ENCODE data around the gene MTNR1B.

Gene MTNR1B

DNA sequence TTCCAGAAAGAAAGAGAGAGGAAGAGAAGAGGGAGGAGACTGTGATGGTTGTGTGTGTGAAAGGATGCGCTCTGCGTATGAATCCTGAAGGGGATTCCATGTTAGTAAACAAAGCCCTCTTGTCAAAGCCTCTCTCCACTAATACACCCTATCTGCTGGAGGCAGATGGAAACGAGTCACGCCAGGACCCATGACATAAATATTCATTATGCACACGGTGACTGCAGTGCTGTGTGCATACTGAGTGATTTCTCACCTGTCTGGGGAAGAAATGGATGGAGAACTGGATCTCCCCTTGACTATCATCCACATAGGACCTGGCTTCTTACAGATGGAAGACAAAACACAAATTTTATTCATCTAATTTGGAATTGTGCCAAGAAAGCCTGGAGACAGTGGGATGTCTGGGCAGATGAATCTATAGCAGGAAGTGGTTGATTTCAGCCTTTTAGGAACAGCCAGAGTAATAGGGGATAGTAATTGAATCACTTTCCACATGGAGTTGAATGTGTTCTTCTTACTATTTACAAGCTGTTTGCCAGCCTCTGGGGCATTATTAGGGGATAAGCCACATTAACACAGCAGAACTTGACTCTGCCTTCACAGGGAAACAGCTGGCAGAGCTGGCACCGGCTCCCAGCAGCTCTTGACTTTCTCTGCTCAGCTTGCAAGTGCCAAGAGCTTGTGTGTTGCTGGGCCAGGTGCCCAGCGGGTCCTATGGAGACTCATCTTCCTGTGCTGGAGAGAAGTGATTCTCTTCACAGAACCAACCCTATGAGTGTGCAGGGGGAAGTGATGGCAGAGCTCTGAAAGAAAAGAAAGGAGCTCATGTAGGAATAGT, 9.0 kb downstream of the MTNR1B start:
- DNase-seq = no peak

GRCh38 chr11:92979176-92979575, 9.7 kb downstream of the MTNR1B start:
- DNase-seq = no peak

DNA sequence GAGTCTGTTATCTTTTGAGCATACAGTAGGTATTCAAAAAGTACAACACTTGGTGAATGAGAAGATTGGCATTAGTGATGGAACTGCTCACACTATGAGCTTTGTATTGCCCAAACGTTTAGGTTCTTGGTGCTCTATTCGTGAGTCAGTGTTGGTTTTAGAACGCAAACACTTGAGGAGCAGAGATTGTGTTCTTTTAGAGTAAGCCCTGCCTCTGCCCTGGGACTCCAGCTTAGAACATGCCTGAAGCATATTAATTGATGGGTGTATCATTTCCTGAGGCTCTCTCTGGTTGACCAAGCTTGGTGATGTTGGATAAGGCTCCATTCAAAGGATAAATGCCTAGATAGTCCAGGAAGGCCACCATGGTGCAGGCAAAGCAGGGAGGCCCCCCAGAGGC, 10.9 kb downstream of the MTNR1B start:
- DNase-seq = no peak

DNA sequence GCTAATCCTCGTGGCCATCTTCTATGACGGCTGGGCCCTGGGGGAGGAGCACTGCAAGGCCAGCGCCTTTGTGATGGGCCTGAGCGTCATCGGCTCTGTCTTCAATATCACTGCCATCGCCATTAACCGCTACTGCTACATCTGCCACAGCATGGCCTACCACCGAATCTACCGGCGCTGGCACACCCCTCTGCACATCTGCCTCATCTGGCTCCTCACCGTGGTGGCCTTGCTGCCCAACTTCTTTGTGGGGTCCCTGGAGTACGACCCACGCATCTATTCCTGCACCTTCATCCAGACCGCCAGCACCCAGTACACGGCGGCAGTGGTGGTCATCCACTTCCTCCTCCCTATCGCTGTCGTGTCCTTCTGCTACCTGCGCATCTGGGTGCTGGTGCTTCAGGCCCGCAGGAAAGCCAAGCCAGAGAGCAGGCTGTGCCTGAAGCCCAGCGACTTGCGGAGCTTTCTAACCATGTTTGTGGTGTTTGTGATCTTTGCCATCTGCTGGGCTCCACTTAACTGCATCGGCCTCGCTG, 12.1 kb downstream of the MTNR1B start:
- no peak for DNase-seq

DNA sequence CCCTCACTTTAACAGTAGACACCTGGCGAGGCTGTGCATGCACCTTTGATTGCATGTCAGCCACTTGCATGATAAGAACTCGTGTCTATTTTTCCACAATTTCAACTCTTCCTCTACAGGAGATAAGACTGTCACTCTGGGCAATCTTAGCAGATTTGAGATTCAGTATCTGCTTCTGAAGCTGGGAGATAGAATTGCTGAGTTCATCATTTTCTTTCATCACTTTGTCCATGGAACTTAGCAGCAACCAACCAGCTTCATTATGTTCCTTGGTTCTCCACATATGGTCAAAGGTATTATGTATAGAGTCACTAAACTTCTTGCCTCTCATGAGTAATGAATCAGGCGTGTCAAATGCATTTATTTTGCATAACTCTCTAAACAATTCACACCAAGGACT, 17.1 kb downstream of the MTNR1B start:
- DNase-seq = no peak

GRCh38 chr11:92993004-92993403, 23.6 kb downstream of the MTNR1B start:
- DNase-seq = no peak

GRCh38 chr11:93000511-93001476, 31.3 kb downstream of the MTNR1B start:
- no peak for DNase-seq

DNA sequence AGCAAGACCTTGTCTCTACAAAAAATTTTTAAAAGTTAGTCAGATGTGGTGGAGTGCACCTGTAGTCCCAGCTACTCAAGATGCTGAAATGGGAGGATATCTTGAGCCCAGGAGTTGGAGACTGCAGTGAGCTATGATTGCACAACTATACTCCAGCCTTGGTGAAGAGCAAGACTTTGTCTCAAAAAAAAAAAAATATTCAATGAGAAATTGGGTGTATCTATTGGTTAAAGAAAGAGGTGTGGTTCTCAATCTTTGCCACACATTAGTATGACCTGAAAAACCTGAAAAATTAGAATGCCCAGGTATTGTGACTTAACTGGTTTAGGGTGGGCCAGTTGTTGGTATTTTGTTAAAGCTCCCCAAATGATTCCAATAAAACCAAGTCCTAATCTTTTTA, 32.4 kb downstream of the MTNR1B start:
- DNase-seq = no peak

DNA sequence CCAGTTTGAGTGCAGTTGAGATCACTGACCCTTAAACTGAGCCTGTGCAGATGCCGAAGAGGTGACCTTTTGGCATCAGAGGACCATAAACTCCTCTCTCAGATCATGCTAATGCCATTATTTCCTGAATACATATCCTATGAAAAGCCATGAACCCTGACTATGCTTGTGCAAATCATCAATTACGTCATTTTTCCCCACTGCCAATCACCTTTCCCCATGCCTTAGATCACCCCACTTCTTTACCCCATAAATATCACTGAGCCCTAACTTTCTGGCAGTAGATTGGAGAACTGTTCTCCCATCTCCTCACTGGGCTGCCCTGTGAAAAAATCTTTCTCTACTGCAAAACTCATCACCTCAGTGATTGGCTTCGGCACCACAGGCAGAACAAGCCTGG, 32.9 kb downstream of the MTNR1B start:
- DNase-seq = no peak

DNA sequence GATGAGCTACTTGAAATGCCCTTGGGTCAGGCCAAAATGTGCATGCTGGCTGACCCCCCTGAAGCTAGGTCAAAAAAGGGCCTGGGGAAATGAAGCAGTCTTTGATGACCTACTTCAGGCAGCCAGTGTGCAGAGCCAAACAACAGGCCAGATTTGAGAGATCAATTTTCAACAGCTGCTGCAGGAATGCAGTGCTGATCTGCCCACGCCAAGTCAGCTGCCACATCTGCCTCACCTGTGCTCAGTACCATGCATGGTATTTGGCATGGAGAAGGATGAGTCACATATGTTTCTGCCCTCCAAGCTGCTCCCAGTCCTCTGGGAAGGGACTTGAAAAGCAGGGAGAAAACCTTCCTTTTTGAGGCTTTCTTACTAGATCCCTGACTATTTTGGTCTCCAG, 35.8 kb downstream of the MTNR1B start:
- no peak for DNase-seq

GRCh38 chr11:93013646-93014045, 44.2 kb downstream of the MTNR1B start:
- DNase-seq = no peak

GRCh38 chr11:93016595-93016994, 47.1 kb downstream of the MTNR1B start:
- no peak for DNase-seq

DNA sequence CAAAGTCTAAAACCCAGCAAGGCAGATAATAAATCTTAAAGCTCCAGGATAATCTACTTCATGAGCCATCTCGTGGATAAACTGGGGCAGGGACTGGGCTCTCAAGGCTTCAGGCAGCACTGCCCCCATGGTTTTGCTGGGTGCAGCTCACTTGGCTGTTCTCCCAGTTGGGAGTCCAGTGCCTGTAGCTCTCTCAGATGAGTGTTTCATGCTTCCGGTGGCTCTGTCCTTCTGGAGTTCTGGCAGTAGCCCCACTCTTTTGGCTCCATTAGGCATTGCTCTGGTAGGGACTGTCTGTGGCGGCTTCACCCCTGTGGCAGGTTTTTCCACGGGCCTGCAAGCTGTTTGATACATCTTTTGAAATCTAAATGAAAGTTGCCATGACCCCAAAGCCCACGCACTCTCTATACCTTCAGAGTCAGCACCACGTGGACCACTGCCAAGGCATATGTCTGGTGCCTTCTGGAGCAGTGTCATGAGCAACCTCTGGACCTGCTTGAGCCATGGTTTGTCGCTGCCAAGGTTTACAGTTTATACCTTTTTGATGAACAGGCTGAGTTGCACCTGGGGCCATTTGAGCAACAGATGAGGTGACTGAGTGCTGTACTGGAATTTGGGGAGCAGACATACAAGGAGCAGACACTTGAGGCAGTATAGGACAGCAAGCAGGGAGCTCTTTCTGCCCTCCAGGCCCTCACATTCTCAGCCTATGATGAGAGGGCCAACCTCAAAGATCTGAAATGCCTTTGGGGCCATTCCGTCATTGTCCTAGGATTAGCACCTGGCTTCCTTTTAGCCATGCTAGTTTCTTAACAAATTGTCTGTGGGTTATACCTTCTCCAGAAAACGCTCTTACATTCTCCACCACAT, 48.6 kb downstream of the MTNR1B start:
- no peak for DNase-seq

GRCh38 chr11:93020248-93021046, 51.0 kb downstream of the MTNR1B start:
- no peak for DNase-seq

DNA sequence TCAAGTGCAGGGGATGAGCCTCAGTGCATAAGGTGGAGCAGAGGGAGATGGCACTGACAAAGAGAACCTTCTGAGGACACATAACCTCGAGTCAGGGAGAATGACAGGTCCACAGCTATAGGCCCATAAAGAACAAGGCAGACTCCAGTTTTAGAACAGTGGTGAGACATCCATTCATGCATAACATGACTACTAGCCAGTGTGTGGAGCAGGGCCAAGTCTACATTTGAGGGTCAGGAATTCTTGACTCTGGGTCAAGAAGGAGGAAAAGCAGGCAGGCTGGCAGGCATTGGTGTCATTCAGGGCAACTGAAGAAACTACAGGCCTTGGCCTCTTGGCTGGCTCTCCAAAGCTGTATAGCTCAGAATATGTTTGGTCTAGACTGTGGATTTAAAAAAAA, 54.9 kb downstream of the MTNR1B start:
- no peak for DNase-seq

DNA sequence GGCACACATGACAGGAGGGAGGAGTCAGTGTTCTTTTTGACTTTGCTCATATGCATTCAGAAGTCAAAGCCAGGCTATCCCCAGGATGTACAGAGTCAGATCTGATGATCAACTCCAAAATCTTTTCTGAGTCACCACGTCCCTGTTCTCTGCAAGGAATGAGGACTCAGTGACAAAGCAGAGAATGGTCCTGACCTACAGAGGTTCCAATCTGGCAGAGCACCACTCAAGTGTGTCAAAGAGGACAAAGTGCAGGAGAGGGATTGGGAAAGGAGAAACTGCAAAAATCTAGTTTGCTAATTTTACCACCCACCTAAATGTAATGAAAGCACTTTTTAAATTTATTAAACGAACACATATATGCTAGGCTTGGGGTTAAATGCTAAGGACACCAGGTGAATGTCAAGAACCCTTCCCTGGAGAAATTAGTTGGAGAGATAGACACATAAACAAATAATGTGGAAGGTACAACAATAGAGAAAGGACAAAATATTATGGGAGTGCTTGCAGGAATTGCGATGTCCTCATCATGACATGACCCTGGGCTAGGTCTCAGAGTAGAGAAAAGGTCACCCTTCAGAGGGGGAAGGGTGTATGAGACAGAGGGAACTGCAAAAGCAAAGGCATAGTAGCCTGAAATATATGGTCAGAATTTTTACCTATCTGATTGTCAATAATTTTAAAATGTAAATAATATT, 56.3 kb downstream of the MTNR1B start:
- no peak for DNase-seq

DNA sequence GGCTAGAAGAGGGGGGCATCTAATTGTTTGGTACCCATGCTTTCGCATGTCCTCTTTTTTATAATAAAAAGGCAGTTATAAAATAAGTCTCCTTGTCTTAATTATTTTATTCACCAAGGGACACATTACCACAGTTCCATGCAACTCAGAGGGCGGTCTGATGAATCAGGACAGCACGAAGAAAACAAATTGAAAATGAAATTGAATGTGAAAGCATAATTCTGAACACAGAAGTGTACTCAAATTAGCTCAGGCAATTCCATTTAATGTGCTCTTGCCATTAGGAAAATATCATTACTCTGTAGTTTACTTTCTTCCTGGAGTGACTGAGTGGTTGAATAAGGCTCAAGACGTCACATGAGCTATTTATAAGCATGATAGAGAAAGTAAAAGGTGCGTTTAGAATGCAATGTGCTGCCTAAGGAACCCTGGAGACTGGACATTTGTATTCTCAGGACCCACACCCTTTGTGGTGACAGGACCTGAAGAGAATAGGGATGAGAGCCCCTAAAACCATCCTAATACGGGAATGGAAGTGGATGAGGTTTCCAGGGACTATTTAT, 59.6 kb downstream of the MTNR1B start:
- no peak for DNase-seq

DNA sequence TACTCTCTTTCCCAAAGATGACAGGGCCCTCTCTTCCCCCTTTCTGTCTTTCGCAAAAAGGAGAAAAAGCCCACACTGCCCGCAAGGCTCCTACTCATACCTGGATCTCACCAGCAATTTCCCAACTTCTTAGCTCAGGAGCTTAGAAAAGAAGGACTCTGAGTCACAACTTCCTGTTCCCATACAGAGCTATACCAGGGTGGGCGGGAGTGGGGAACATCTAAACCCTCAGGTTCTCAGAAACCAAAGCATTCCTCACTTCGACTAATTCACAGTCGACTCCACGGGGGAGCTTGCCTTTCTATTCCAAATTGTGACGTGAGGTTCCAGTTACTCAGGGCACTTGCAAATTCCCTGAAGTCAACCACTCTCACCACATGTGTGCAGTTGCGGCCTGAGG, 61.9 kb downstream of the MTNR1B start:
- no peak for DNase-seq
